GM19238 (cell line): ENCODE results near the gene FARP2.
"Not testable (repeated sequence)": the region's sequence is repeated elsewhere in the genome, so short reads cannot be mapped to it uniquely, and the experiment has no call there.

Experiments
- DNase-seq: peaks from one replicate; pipeline ENCODE4 v3.0.0; 2011; ENCODE audit warnings: low spot score; ENCODE audit not compliant: insufficient read length

FARP2 gene

GRCh38 chr2:241399941-241400922 lies 44.1 kb downstream of the FARP2 start:
- DNase-seq, result no peak

GRCh38 chr2:241408849-241409248 lies 52.8 kb downstream of the FARP2 start:
- DNase-seq, result no peak

GRCh38 chr2:241410739-241411176 lies 54.7 kb downstream of the FARP2 start:
- no peak for DNase-seq

GRCh38 chr2:241412144-241412543 lies 56.1 kb downstream of the FARP2 start:
- DNase-seq, result no peak

- not testable (repeated sequence) for DNase-seq
These were observed 57.4 kb downstream of the FARP2 start for GRCh38 chr2:241413501-241413900.

GRCh38 chr2:241413929-241414580 lies 58.0 kb downstream of the FARP2 start:
- no peak for DNase-seq

- no peak for DNase-seq
These were observed 59.1 kb downstream of the FARP2 start for GRCh38 chr2:241415196-241415595.

- DNase-seq, result no peak
These were observed 61.5 kb downstream of the FARP2 start for GRCh38 chr2:241417626-241418025.

- no peak for DNase-seq
These were observed 65.2 kb downstream of the FARP2 start for GRCh38 chr2:241421330-241421729.

- not testable (repeated sequence) for DNase-seq
These were observed 65.9 kb downstream of the FARP2 start for GRCh38 chr2:241421942-241422341.

GRCh38 chr2:241422350-241422749 lies 66.3 kb downstream of the FARP2 start:
- no peak for DNase-seq

GRCh38 chr2:241423489-241423888 lies 67.4 kb downstream of the FARP2 start:
- DNase-seq, result not testable (repeated sequence)

GRCh38 chr2:241425368-241425767 lies 69.3 kb downstream of the FARP2 start:
- DNase-seq, result no peak

- no peak for DNase-seq
These were observed 74.1 kb downstream of the FARP2 start for GRCh38 chr2:241430178-241430577.

- no peak for DNase-seq
These were observed 76.9 kb downstream of the FARP2 start for GRCh38 chr2:241432824-241433448.

- DNase-seq, result no peak
These were observed 81.1 kb downstream of the FARP2 start for GRCh38 chr2:241437179-241437578.

- DNase-seq, result no peak
These were observed 85.4 kb downstream of the FARP2 start for GRCh38 chr2:241441492-241441891.

GRCh38 chr2:241443486-241444223 lies 87.6 kb downstream of the FARP2 start:
- no peak for DNase-seq

GRCh38 chr2:241445426-241445825 lies 89.3 kb downstream of the FARP2 start:
- no peak for DNase-seq

- DNase-seq, result not testable (repeated sequence)
These were observed 94.0 kb downstream of the FARP2 start for GRCh38 chr2:241450092-241450491.

- DNase-seq, result no peak
These were observed 95.9 kb downstream of the FARP2 start for GRCh38 chr2:241451840-241452506.
